T-helper 2 cell treated with Interferon-gamma antibody and Interleukin-4, amounts not matched to agents 100 ng/mL and 5 ng/mL, for 36 hours (primary cell): ENCODE measurements around the gene PAK6. TPM values are rescaled to one million over a fixed set of nuclear protein-coding genes. Genes with fewer than 3 reads are reported as not detected.

Experiments used
- intact Hi-C: fragments of 100-400 bp; cut with micrococcal nuclease; formaldehyde crosslinking; loops from one replicate; pipeline ENCODE4 v1.15.1; 2023
- total RNA-seq: library from RNA; stranded (reverse); gene quantifications from 2 replicates; pipeline ENCODE4 v1.2.3, GENCODE V29; 2022

The PAK6 gene
- total RNA-seq, 1 donor from 2014 or later, result 0.43 TPM

GRCh38 chr15:40289140-40289775 lies 50.4 kb downstream of the PAK6 start:
- intact Hi-C loops, result no loop called here

DNA sequence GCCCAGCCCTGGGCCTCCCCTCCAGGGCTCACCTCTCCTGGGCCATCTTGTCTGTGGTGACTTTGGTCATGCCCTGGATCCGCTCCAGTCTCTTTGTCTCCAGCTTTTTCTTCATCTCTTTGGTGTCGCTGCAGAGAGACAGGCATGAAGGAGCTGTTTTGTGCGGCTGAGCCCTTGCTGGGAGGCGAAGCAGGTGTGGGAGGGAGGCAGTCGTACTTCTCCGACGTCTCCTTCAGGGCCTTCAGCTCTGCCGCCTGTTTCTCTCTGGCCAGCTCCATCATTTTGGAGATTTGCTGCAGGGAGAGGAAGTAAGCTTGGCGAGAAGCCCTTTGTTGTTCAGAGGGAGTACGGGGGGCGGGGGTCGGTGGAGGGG lies 51.7 kb downstream of the PAK6 start:
- intact Hi-C loops, result no loop called here

DNA sequence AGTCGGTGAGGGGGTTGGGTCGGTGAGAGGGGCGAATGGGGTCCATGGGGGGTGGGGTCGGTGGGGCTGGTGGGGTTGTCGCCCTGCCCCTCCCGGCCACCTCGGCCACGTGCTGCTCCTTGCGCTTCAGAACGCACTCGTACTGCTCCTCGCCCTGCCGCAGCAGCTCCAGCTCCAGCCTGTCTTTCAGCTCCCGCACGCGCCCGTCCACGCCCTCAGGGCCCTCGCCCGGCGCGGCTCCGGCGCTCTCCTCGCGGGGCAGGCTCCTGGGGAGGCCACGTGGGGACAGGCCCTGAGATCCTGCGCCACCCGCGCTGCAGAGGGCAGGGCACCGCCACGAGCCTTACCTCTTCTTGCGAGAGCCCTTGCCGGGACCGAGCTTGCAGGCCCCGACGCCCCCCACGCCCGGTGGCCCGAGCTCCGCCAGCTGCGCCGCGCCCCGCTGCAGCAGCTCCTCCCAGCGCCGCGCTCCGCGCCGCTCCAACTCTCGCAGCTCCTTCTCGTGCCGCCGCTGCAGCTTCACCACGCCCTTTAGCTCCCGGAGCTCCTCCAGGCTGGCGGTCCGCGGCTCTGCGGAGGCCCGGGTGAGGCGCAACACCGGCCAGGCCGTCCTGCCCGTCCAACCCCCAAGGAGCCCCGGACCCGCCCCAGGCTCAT lies 52.2 kb downstream of the PAK6 start:
- intact Hi-C loops, result no loop called here

GRCh38 chr15:40292246-40292645 lies 53.4 kb downstream of the PAK6 start:
- intact Hi-C loops, result no loop called here

- intact Hi-C loops, result no loop called here
Observed at GRCh38 chr15:40293006-40293405, 54.1 kb downstream of the PAK6 start.

DNA sequence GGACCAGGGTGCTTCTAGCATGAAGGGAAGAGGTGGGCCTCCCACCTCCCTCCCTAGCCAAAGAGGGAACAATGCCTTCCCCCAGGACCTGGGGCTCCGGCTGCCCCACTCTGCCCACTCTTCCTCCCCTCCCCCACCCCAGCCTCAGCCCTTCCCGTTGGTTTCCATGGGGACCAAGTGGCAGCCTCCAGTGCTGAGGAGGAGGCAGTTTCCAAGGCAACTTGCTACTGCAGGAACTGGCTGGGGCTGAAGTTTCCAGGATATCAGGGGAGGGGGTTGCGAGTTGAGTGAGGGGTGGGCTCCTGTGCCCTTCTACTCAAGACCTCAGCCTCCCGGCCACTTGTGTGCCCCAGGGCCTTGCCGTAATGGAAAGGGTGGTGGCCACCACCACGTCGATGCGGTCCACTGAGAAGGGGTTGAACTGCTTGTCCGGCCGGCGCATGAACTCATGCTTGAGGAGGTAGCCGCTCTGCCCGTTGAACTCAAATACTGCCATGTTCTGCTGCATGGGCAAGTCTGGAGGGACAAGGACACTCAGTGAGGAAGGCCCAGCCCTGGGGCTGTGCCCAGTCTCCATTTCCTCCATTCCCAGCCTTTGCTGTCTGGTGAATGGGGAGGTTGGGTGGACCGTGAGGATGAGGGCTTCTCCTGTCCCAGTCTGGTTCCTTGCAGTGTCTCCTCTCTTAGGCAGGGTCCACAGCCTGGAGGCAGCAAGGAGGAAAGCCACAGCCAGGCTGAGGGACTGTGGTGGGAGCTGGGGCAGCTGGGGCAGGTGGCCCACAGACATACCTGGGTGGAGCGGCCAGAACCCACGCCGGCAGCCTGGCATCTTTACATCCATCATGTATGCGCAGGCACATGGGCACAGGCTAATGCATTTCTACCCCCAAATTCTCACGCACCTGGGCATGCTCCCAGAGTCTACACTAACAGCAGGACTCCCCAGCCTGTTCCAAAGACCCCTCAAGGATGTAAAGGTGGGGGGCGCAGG lies 55.3 kb downstream of the PAK6 start:
- intact Hi-C loops, result no loop called here

DNA sequence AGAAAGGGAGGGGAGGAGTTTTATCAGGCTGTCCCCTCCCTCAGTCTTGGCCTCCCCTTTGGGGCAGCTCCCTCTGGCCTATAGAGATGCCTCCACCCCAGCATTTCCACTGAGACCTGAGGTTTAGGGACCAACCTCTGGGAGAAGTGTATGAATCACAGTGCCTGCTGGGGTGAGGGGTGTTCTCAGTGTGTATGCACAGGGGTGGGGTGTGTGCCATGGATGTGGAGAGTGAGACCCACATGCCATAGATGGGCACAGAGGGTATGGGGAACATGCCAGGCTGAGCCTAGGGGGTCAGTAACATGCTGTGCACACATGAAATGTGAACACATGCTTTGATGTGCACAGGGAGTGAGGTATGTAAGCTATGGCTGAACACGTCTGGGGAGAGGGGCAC lies 56.4 kb downstream of the PAK6 start:
- intact Hi-C loops, result no loop called here

DNA sequence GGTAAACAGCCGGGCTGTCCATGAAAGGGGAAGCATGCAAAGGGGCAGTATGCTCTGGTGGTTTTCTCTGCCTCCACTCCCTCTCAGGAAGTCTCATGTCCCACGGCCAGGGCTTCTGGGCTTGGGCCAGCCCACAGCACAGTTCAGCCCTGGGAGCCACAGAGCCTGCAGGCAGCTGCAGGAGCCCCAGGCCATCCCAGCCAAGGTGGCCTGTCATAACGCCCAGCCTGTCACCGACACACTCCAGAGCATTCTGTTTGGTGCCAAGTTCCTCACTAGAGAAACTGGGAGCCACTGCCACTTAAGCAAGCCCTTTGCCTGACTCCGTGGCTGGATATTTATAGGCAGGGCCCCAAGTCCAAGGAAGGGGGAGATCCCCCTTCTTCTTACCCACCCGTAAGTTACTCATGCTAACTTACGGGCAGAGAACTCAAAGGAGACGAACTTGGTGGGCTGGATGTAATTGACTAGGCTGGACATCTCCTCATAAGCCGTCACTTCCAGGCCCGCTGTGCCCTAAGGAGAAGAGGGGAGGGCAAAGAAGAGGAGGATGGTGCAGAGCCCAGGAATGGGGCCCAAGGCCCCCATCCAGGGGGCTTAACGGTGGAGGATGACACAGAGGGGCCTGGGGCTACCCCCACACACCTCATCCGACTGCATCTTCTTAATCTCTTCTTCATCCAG lies 57.2 kb downstream of the PAK6 start:
- intact Hi-C loops, result no loop called here

GRCh38 chr15:40296561-40297230 lies 57.8 kb downstream of the PAK6 start:
- intact Hi-C loops, result no loop called here

- intact Hi-C loops, result no loop called here
Observed at GRCh38 chr15:40297356-40297755, 58.5 kb downstream of the PAK6 start.

DNA sequence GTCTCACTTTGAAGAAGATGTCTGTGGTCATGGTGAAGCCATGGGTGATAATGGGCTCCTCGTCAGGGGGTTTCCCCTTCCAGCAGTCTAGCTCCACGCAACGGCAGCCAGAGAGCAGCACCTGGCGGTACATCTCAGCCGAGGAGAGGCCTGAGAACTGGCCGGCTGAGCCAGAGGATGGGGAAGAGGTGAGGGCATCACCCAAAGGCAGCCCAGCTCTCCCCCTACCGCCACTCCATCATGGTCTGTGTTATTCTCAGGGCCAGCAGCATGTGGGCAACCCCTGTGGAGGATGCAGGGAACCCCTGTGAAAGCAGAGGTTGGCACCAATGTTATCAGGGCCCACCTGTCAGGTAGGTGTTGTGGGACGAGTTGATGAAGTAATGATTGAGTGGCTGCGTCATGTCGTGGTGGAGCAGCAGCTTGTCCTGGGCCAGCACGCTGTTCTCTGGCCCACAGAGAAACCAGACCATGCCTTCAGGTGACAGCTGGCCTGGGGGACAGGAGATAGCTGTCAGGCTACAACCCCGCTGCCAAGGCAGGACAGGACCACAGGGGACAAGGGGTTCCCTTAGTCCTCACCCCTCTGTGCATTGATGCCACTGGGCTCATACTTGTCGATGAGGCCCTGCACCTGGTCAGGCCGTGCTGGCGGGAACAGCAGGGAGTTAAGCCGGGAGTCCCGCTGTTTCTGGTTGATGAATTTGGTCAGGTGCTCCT lies 59.5 kb downstream of the PAK6 start:
- intact Hi-C loops, result no loop called here

DNA sequence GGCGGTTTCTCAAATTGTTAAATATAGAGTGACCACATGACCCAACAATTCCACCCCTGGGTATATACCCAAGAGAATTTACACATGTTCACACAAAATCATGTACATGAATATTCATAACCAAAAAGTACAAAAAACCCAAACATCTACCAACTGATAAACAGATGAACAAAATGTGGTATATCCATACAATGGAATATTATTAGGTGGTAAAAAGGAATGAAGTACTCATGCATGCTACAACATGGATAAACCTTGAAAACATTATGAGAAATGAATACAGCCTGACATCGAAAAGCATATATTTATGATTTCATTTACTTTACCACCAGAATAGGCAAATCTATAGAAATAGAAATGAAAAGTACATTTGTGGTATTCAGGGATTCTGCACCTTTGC lies 61.5 kb downstream of the PAK6 start:
- intact Hi-C loops, result no loop called here

DNA sequence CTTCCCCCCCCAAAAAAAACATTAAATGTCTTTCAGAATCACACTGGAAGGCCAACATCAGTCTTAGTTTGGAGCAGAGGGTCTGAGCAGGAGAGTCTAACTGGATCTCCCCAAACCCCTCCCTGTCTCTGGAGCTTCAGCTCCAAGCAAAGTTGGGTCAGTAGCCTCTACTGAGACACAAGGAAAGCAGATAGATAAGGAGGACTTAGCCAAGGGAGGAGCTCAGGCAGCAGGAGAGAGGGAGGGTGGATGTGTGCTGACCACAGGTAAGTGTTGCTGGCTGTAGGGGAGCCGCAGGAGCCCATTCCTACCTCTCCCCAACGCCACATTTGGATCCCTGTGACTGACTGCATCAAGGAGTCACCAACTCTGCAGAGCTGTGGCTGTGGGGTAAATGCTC lies 61.9 kb downstream of the PAK6 start:
- intact Hi-C loops, result no loop called here

- intact Hi-C loops, result no loop called here
Observed at GRCh38 chr15:40301467-40302179, 62.8 kb downstream of the PAK6 start.

- intact Hi-C loops, result no loop called here
Observed at GRCh38 chr15:40302288-40302886, 63.5 kb downstream of the PAK6 start.

DNA sequence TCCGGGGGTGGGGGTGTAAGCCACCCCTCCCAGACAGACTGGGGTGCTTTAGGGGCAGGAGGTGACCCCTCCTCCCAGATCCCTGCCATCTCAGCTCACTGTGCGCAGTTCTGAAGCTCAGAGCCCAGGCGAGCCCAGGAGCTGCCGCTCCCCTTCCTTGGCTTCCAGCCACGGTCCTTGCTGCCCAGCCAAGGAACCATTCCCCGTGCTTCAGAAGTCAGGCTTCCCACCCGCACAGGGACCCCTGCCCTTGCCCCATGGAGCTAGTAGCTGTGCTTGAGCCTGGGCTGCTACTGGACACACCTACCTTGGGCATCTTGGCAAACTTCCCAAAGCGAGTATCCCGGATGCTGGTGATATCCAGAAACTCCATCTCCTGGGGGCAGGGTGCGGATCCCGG lies 64.1 kb downstream of the PAK6 start:
- intact Hi-C loops, result no loop called here

GRCh38 chr15:40303576-40303975 lies 64.7 kb downstream of the PAK6 start:
- intact Hi-C loops, result no loop called here

- intact Hi-C loops, result no loop called here
Observed at GRCh38 chr15:40305281-40305680, 66.4 kb downstream of the PAK6 start.

DNA sequence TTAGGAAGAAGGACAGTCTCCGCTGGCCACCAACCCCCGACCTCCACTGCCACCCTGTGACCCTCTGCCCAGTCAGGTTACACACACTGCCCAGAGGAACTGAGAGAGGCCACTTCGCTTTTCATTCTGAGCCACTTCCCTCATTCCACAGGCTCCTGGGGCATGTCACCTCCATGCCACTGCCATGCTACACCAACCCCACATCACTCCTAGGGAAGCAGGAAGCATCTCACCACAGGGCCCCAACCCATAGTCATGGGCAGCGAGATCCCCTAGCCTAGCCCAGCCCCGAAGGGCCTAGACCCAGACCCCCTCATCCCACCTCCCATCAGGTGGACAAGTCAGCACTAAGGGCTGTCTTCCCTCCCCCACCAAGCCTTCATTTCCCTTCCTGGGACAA lies 67.5 kb downstream of the PAK6 start:
- intact Hi-C loops, result no loop called here
